Measurements from ENCODE around the gene LRTM2. TPM values are rescaled to one million over a fixed set of nuclear protein-coding genes. Genes with fewer than 3 reads are reported as not detected.

LRTM2 gene
- total RNA-seq, 2 experiments from 2014 or later = not detected

DNA sequence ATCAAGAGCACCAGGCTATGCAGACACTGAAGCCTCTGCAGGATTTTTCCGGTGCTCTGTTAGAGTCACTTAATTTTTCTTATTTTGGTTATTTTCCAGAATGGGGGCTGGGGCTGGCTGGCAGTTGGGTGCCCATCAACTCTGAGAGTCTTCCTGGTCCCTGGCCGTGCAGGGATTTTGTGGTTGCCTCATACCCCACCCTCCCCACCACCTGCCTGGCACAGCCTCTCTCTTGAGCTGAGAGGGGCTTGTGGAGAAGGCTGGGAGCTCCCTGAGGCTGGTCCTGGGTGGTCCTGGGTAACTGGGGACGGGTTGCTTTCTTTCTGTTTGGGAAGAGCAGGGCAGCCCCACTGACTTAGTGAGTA, 23.3 kb downstream of the LRTM2 start:
- CTCF ChIA-PET = interaction anchor here (0.6 kb wide), 1 partner anchor 45 kb away, joined by 3 read pairs; no protein-coding TSS in a partner anchor
- Mint-ChIP-seq H3K9me3 (no peaks in the 10 kb centered on the region), H3K36me3 (ENCODE audit: low read depth) (no peaks in the 10 kb centered on the region), H3K4me1 (ENCODE audit: low read depth) (no peaks in the 10 kb centered on the region), H3K4me3 (no peak overlapping the region), H3K27ac (no peak overlapping the region), H3K27me3 (ENCODE audit: low read depth) (no peaks in the 10 kb centered on the region)
- DNase-seq = no peak
- intact Hi-C loops (cut with micrococcal nuclease) = no loop called here

DNA sequence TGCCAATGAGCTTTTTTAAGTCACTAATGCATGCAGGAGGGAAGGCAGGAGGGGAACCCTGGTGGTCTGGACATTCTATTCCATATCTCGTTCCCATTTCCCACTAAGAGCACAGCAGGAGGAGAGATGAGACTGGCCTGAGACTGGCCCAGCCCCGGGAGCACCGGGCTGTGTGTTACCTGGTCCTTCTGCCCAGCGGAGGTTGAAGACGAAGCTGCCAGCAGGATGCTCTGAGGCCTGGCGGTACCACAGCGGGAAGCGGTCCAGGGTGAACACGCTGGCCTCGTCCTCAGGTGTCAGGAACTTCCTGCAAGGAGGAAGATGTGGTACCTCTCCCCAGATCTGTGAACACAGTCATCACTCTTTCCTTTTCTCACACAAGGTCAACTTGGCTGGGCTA, 23.9 kb downstream of the LRTM2 start:
- no peak overlapping the region for H3K4me3 Mint-ChIP-seq
- CTCF ChIA-PET = interaction anchor here (0.7 kb wide), 1 partner anchor 153 kb away, joined by 3 read pairs; no protein-coding TSS in a partner anchor
- DNase-seq = no peak
- no peaks in the 10 kb centered on the region for H3K27me3 Mint-ChIP-seq (ENCODE audit: low read depth)
- no peaks in the 10 kb centered on the region for H3K36me3 Mint-ChIP-seq (ENCODE audit: low read depth)
- no peak overlapping the region for H3K27ac Mint-ChIP-seq
- no peaks in the 10 kb centered on the region for H3K4me1 Mint-ChIP-seq (ENCODE audit: low read depth)
- intact Hi-C loops (cut with micrococcal nuclease) = no loop called here
- H3K9me3 Mint-ChIP-seq = no peaks in the 10 kb centered on the region

- H3K9me3 Mint-ChIP-seq = no peaks in the 10 kb centered on the region
- no peak for DNase-seq
- H3K27me3 Mint-ChIP-seq (ENCODE audit: low read depth) = no peaks in the 10 kb centered on the region
- no peak overlapping the region for H3K27ac Mint-ChIP-seq
- CTCF ChIA-PET = interaction anchor here (0.7 kb wide), 1 partner anchor 153 kb away, joined by 3 read pairs; no protein-coding TSS in a partner anchor
- no peaks in the 10 kb centered on the region for H3K36me3 Mint-ChIP-seq (ENCODE audit: low read depth)
- H3K4me1 Mint-ChIP-seq (ENCODE audit: low read depth) = no peaks in the 10 kb centered on the region
- intact Hi-C loops (cut with micrococcal nuclease) = no loop called here
- no peak overlapping the region for H3K4me3 Mint-ChIP-seq
Measured at GRCh38 chr12:1844661-1845409, 24.5 kb downstream of the LRTM2 start.

DNA sequence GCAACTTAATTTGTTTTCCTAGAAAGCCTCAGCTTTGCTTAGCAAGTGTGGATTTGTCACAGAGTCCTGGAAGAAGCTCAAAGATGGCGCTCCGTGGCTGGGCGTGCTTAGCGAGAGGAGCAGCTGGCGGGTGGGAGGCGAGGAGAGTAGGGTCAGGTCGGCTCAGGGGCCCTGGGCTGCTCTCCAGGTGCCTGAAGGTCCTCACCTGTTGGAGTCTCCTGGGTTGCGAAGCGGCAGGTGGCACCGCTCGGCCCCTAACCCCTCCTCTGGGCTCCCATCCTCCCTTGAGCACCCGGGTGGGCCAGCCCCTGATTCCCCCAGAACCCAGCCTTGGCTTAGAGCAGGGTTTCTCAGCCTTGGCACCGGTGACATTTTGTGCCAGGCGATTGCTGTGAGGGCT, 25.1 kb downstream of the LRTM2 start:
- CTCF ChIA-PET = no interaction called here
- no peaks in the 10 kb centered on the region for H3K27me3 Mint-ChIP-seq (ENCODE audit: low read depth)
- H3K9me3 Mint-ChIP-seq = no peaks in the 10 kb centered on the region
- intact Hi-C loops (cut with micrococcal nuclease) = no loop called here
- no peak overlapping the region for H3K27ac Mint-ChIP-seq
- no peaks in the 10 kb centered on the region for H3K36me3 Mint-ChIP-seq (ENCODE audit: low read depth)
- no peak for DNase-seq
- no peaks in the 10 kb centered on the region for H3K4me1 Mint-ChIP-seq (ENCODE audit: low read depth)
- H3K4me3 Mint-ChIP-seq = no peak overlapping the region

GRCh38 chr12:1845886-1846285, 25.5 kb downstream of the LRTM2 start:
- no peak overlapping the region for H3K4me3 Mint-ChIP-seq
- H3K36me3 Mint-ChIP-seq (ENCODE audit: low read depth) = no peaks in the 10 kb centered on the region
- intact Hi-C loops (cut with micrococcal nuclease) = no loop called here
- no peaks in the 10 kb centered on the region for H3K4me1 Mint-ChIP-seq (ENCODE audit: low read depth)
- no peak for DNase-seq
- no peak overlapping the region for H3K27ac Mint-ChIP-seq
- no peaks in the 10 kb centered on the region for H3K9me3 Mint-ChIP-seq
- CTCF ChIA-PET = no interaction called here
- H3K27me3 Mint-ChIP-seq (ENCODE audit: low read depth) = no peaks in the 10 kb centered on the region

- CTCF ChIA-PET = no interaction called here
- Mint-ChIP-seq H3K4me3 (no peak overlapping the region), H3K27me3 (ENCODE audit: low read depth) (no peaks in the 10 kb centered on the region), H3K36me3 (ENCODE audit: low read depth) (no peaks in the 10 kb centered on the region), H3K27ac (no peak overlapping the region), H3K9me3 (no peaks in the 10 kb centered on the region), H3K4me1 (ENCODE audit: low read depth) (no peaks in the 10 kb centered on the region)
- intact Hi-C loops (cut with micrococcal nuclease) = no loop called here
- DNase-seq = no peak
Measured at GRCh38 chr12:1846421-1847405, 26.3 kb downstream of the LRTM2 start.

DNA sequence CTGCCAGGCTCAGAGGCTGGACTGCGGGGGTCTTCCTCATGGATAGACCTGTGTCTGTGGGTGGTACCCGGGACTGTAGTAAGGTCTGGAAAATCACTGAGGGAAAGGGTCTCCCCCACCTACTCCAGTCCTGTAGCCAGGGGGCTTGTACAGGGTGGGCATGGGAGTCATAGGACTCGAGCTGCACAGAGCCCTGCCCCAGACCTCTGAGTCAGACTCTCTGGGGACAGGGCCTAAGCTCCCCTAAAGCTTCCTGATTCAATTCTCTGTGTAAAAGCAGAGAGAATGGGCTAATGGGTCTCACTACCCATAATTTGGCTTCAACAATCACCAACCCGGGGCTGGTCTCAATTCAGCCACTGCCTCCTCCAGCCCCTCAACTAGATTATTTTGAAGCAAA, 27.0 kb downstream of the LRTM2 start:
- Mint-ChIP-seq H3K4me3 (no peak overlapping the region), H3K36me3 (ENCODE audit: low read depth) (no peaks in the 10 kb centered on the region), H3K27ac (no peak overlapping the region), H3K27me3 (ENCODE audit: low read depth) (no peaks in the 10 kb centered on the region), H3K4me1 (ENCODE audit: low read depth) (no peaks in the 10 kb centered on the region), H3K9me3 (no peaks in the 10 kb centered on the region)
- CTCF ChIA-PET = no interaction called here
- DNase-seq = no peak
- intact Hi-C loops (cut with micrococcal nuclease) = no loop called here

- Mint-ChIP-seq H3K4me1 (ENCODE audit: low read depth) (no peaks in the 10 kb centered on the region), H3K36me3 (ENCODE audit: low read depth) (no peaks in the 10 kb centered on the region), H3K27ac (no peak overlapping the region), H3K9me3 (no peaks in the 10 kb centered on the region), H3K27me3 (ENCODE audit: low read depth) (no peaks in the 10 kb centered on the region), H3K4me3 (no peak overlapping the region)
- intact Hi-C loops (cut with micrococcal nuclease) = no loop called here
- DNase-seq = no peak
- CTCF ChIA-PET = no interaction called here
Measured at GRCh38 chr12:1848146-1848545, 27.8 kb downstream of the LRTM2 start.

DNA sequence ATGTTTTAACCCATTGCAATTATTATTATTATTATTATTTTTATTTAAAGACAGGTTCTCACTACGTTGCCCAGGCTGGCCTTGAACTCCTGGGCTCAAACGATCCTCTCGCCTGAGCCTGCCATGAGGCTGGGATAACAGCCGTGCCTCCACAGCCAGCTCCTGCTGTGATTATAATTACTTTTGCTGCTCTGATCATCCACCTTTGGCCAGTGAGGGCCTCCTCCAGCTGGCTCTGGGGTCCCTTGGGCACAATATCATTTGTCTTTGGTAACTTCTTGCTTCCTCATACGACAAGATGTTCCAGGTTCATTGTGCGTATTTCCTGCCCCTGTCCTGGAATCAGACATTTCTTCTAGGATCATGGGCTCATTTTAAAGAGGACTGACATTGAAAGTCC, 28.4 kb downstream of the LRTM2 start:
- CTCF ChIA-PET = no interaction called here
- Mint-ChIP-seq H3K27me3 (ENCODE audit: low read depth) (no peaks in the 10 kb centered on the region), H3K36me3 (ENCODE audit: low read depth) (no peaks in the 10 kb centered on the region)

DNA sequence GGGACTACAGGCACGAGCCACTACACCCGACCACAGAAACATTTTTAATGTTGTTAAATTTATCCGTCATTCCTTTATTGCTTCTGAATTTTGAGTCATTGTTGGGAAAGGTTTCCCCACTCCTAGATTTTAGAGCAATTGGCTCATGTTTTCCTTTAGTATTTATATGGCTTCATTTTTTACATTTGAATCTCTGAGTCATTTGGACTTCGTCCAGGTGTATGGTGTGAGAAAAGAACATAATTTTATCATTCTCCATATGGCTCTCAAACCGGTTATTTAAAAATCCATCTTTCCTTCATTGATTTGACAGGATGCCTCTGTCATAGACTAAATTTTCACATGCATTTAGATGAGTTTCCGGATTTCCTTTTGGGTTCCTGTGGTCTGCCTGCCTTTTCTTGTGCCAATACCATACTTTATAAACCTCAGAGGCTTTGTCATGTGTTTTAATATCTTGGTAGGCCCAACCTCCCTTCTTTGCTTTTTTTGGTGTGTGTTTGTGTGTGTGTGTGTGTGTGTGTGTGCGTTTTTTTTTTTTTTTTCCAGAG, 30.9 kb downstream of the LRTM2 start:
- no peak overlapping the region for H3K4me3 Mint-ChIP-seq
- no peak for DNase-seq
- CTCF ChIA-PET = no interaction called here
- H3K27ac Mint-ChIP-seq = no peak overlapping the region
- intact Hi-C loops (cut with micrococcal nuclease) = no loop called here
- no peaks in the 10 kb centered on the region for H3K9me3 Mint-ChIP-seq
- H3K27me3 Mint-ChIP-seq (ENCODE audit: low read depth) = no peaks in the 10 kb centered on the region
- H3K4me1 Mint-ChIP-seq (ENCODE audit: low read depth) = no peaks in the 10 kb centered on the region
- H3K36me3 Mint-ChIP-seq (ENCODE audit: low read depth) = no peaks in the 10 kb centered on the region

More for the DNA sequence above, 28.4 kb downstream of the LRTM2 start:
- Mint-ChIP-seq H3K4me3 (no peak overlapping the region), H3K4me1 (ENCODE audit: low read depth) (no peaks in the 10 kb centered on the region), H3K9me3 (no peaks in the 10 kb centered on the region), H3K27ac (no peak overlapping the region)
- intact Hi-C loops (cut with micrococcal nuclease) = no loop called here
- DNase-seq = no peak

DNA sequence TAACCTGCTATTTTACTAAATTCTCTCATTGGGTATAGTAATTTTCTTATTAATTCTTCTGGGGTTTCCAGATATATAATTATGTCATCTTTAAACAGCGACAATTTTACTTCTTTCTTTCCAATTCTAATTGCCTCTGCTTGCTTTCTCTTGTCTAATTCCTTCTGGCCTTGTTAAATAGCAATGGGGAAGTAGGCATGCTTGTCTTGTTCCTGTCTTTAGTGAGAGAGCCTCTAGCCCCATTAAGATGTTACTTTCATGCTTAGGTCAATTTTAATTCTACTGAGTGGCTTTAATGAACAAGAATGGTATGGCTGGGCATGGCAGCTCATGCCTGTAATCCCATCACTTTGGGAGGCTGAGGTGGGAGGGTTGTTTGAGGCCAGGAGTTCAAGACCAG, 31.7 kb downstream of the LRTM2 start:
- intact Hi-C loops (cut with micrococcal nuclease) = no loop called here
- H3K9me3 Mint-ChIP-seq = no peaks in the 10 kb centered on the region
- no peaks in the 10 kb centered on the region for H3K36me3 Mint-ChIP-seq (ENCODE audit: low read depth)
- no peak overlapping the region for H3K4me3 Mint-ChIP-seq
- CTCF ChIA-PET = no interaction called here
- DNase-seq = no peak
- H3K27me3 Mint-ChIP-seq (ENCODE audit: low read depth) = no peaks in the 10 kb centered on the region
- H3K4me1 Mint-ChIP-seq (ENCODE audit: low read depth) = no peaks in the 10 kb centered on the region
- H3K27ac Mint-ChIP-seq = no peak overlapping the region

- no peak for DNase-seq
- no peak overlapping the region for H3K4me3 Mint-ChIP-seq
- H3K27me3 Mint-ChIP-seq (ENCODE audit: low read depth) = no peaks in the 10 kb centered on the region
- H3K9me3 Mint-ChIP-seq = no peaks in the 10 kb centered on the region
- H3K4me1 Mint-ChIP-seq (ENCODE audit: low read depth) = no peaks in the 10 kb centered on the region
- H3K27ac Mint-ChIP-seq = no peak overlapping the region
- CTCF ChIA-PET = no interaction called here
- intact Hi-C loops (cut with micrococcal nuclease) = no loop called here
- no peaks in the 10 kb centered on the region for H3K36me3 Mint-ChIP-seq (ENCODE audit: low read depth)
Measured at GRCh38 chr12:1853716-1854115, 33.4 kb downstream of the LRTM2 start.
